ENCODE results near the gene SETDB2.

The SETDB2 gene

DNA sequence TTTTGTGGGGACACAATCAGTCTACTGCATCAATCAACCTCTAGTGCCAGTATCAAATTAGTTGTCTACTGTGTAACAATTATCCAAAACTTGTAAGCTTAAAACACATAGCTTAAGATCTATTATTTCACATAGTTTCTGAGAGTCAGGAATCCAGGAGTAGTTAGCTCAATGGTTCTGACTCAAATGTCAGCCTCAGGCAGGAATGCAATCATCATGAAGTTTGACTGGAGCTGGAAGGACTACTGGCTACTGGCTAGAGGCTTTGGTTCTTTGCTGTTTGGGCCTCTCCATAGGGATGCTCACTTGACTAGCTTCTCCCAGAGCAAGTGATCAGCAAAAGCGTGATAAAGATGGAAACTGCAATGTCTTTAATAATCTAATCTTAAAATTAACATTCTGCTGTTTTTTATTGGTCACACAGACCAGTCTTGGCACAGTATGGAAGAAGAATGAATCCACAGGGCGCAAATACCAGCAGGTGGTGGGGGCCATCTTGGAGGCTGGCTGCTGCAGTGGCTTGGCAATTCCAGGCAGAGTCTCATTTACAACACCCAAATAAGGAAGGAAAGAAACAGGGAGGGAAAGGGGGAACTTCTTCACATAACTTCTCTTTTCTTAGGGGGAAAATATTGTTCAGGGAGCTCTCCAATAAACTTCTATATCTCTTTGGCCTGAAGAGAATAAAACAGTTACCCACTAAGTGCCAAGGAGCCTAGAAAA, 15.9 kb upstream of the SETDB2 start:
- DNase-seq (ENCODE audit: insufficient read length, low spot score) (no peak), FAIRE-seq (no peak)

DNA sequence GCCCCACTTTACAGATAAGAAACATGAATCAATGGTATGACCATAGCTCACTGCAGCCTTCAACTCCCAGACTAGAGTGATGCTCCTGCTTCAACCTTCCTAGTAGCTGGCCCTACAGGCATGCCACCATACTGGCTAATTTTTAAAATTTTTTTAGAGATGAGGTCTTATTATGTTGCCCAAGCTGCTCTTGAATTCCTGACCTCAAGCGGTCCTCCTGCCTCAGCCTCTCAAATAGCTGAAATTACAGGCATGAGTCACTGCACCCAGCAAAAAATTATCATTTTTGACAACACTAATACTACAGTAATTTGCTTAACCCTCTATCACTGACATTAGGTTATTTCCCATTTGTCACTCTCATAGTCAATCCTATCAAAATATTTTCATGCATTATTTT, 15.0 kb upstream of the SETDB2 start:
- DNase-seq (ENCODE audit: insufficient read length, low spot score) (no peak), FAIRE-seq (no peak)

- DNase-seq (ENCODE audit: insufficient read length, low spot score) (no peak), FAIRE-seq (no peak)
Observed at GRCh38 chr13:49435992-49436391, 8.1 kb upstream of the SETDB2 start.

- no peak for DNase-seq (ENCODE audit: insufficient read length, low spot score)
- FAIRE-seq, result no peak
Observed at GRCh38 chr13:49436890-49437289, 7.2 kb upstream of the SETDB2 start.

GRCh38 chr13:49437705-49438104, 6.4 kb upstream of the SETDB2 start:
- no peak for FAIRE-seq
- DNase-seq (ENCODE audit: insufficient read length, low spot score), result no peak

DNA sequence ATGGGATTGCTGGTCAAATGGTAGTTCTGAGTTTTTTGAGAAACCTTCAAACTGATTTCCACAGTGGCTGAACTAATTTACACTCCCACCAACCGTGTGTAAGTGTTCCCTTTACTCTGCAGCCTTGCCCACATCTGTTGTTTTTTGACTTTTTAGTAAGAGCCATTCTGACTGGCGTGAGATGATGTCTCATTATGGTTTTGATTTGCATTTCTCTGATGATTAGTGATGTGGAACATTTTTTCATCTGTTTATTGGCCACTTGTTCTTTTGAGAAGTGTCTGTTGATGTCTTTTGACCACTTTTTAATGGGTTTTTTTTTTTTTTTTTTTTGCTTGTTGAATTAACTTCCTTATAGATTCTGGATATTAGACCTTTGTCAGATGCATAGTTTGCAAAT, 4.5 kb upstream of the SETDB2 start:
- DNase-seq (ENCODE audit: insufficient read length, low spot score) (no peak), FAIRE-seq (no peak)

DNA sequence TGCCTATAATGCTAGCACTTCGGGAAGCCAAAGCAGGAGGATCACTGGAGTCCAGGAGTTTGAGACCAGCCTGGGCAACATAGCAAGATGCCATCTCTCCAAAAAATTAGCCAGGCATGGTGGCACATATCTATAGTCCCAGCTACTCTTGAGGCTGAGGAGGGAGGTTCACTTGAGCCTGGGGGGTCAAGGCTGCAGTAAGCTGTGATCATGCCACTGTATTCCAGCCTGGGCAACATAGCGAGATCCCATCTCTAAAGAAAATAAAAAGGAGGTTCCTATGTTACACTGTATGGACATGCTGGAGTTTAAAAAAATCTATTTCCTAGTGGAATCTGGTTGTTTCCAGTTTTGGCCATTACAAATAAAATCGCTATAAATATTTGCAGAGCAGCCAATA, 2.8 kb upstream of the SETDB2 start:
- no peak for FAIRE-seq

DNA sequence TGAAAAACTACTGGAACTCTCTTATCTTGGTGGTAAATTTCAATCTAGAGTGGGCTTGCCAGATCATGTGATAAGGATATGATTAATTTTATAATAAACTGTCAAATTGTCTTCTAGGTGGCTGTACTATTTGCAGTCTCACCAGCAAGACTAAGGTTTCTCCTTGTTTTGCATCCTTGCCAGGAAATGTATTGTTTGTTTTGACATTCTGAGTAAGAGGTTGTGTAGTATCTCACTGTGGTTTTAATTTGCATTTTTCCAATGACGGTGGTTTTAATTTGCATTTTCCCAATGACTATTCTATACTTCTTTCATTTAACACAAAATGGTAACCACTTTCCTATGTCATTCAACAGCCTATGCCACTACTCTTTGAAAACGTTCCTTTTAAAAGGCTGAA, 2.2 kb upstream of the SETDB2 start:
- DNase-seq (ENCODE audit: insufficient read length, low spot score), result no peak
- peak; percentile 78 for FAIRE-seq

More for the DNA sequence above, 2.8 kb upstream of the SETDB2 start:
- DNase-seq (ENCODE audit: insufficient read length, low spot score), result no peak

- FAIRE-seq, result peak; percentile 79
- no peak for DNase-seq (ENCODE audit: insufficient read length, low spot score)
Observed at GRCh38 chr13:49443357-49443703, 744 bp upstream of the SETDB2 start.

DNA sequence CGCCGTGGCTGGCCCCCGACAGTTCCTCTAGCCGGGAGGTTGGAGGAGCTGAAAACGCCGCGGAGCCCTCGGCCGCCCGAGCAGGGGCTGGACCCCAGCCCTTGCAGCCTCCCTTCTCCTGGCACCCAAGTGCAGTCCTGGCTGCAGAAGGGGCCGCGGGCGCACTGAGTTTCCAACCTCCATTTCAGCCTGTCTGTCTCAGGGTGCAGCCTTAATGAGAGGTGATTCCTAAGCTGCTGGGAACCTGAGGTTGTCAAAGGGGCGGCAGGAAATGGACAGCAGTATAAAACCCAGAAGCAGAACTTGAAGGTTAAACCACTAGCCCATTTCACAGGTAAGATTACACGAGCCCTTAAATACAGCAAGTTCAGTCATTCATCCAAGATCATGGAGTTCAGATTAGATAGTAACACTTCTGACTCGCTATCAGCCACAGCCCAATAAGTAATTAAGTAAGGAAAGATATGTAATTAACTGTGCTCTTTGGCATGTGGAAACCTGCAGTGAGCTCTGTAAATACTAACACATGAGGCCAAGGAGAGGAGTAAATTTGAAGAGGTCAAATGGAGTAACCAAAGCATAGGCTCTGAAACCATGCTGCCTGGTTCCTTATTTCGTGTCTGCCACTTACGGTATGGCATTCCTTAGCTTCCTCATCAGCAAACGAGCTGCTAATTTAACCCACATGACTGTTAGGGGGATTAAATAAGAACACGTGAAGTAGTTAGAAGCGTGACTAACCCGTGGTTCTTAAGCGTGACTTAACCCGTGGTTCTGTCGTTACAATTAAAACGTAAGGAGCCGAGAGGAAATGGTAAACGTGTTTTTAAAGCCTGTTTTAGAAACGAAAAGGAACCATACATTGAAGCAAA, 686 bp downstream of the SETDB2 start:
- peak; percentile 90 for FAIRE-seq
- DNase-seq (ENCODE audit: insufficient read length, low spot score), result no peak

- DNase-seq (ENCODE audit: insufficient read length, low spot score), result no peak
Observed at GRCh38 chr13:49446473-49446872, 2.4 kb downstream of the SETDB2 start.

GRCh38 chr13:49448753-49449152, 4.7 kb downstream of the SETDB2 start:
- peak; percentile 73 for FAIRE-seq
- DNase-seq (ENCODE audit: insufficient read length, low spot score), result no peak

More at GRCh38 chr13:49446473-49446872, 2.4 kb downstream of the SETDB2 start:
- FAIRE-seq, result peak; percentile 86

- FAIRE-seq (peak; percentile 21), DNase-seq (ENCODE audit: insufficient read length, low spot score) (no peak)
Observed at GRCh38 chr13:49450105-49450819, 6.2 kb downstream of the SETDB2 start.

- no peak for DNase-seq (ENCODE audit: insufficient read length, low spot score)
- FAIRE-seq, result peak; percentile 55
Observed at GRCh38 chr13:49452725-49453457, 8.8 kb downstream of the SETDB2 start.

DNA sequence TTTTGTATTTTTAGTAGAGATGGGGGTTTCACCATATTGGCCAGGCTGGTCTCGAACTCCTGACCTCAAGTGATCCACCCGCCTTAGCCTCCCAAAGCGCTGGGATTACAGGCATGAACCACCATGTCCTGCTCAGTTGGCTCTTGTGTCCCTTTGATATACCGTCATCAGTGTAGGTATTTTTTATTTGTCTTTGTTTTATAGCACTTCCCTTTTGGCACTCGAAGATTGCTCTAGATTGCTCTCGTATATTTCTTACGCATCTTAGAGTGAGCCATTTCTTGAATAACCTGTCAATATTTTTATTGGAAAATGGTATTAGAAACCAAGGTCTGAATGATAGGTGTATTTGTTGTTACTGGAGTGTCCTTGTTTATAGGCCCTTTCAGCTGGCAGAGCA, 9.4 kb downstream of the SETDB2 start:
- FAIRE-seq, result no peak
- no peak for DNase-seq (ENCODE audit: insufficient read length, low spot score)

DNA sequence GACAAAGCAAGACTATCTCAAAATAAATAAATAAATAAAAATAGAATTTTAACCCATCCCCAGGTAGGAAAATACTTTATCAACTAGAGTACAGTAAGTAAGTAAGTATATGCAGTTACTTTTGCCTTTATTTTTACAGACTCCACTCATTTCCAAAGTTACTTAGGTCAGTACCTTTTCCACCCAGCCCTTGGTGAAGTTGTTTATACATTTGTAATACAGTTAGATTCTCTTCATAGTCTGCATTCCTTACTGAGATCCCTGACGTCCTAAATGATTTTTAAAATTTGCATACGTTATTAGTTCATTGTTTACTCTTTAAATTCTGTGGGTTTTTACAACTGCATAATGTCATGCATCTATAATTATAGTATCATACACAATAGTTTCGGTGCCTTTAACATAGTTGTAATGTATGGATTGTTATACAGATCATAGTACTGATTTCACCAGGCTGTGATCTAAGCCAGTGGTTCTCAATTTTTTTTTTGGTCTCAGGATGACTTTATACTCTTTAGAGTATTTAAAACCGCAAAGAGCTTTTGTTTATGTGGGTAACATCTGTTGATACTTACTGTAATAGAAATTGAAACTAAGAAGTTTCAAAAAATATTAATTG, 10.4 kb downstream of the SETDB2 start:
- FAIRE-seq, result peak; percentile 83
- no peak for DNase-seq (ENCODE audit: insufficient read length, low spot score)

DNA sequence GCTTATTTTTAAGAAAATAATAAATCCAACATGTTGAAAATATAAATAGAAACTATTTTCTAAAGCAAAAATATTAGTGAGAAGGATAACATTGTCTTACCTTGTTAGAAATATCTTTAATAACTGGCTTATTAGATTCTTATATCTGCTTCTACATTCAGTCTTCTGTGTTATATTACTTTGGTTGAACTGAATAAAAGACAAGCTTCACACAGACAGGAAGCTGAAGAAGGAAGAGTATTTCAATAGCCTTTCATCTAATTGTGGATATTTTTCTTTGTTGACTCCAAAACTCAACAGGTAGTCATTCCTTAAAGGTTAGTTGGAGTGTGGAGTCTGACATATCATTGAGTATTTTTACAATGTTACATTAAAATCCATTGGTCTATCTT, 10.9 kb downstream of the SETDB2 start:
- DNase-seq (ENCODE audit: insufficient read length, low spot score) (no peak), FAIRE-seq (peak; percentile 73)

DNA sequence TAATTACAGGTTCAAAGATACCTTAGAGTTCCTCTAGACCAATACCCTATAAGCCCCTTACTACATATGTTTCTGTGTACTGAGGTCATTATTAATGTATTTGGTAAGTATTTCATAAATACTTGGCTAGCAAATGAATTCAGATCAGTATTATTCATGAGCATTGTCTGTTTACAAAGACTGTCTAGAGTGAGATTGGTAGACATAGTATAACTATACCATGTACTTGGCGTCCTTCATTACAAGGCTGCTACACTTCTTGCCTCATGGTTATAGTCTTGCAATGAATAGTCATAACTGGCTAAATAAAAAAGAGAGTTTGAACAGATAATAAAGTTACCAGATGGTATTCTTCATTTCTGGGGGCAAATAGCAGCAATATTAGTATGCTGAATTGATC, 12.1 kb downstream of the SETDB2 start:
- no peak for DNase-seq (ENCODE audit: insufficient read length, low spot score)
- FAIRE-seq, result no peak

DNA sequence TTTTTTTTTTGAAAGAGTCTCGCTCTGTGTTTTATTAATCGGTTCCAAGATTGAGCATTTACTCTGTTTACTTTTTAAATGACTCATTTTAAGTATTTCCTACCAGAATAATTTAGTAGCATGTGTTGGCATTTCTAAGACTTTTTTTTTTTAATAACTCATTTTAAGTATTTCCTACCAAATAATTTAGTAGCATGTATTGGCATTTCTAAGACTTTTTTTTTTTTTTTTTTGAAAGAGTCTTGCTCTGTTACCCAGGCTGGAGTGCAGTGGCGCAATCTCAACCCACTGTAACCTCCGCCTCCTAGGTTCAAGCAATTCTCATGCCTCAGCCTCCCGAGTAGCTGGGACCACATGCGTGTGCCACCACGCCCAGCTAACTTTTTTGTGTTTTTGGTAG, 13.1 kb downstream of the SETDB2 start:
- FAIRE-seq (no peak), DNase-seq (ENCODE audit: insufficient read length, low spot score) (no peak)

DNA sequence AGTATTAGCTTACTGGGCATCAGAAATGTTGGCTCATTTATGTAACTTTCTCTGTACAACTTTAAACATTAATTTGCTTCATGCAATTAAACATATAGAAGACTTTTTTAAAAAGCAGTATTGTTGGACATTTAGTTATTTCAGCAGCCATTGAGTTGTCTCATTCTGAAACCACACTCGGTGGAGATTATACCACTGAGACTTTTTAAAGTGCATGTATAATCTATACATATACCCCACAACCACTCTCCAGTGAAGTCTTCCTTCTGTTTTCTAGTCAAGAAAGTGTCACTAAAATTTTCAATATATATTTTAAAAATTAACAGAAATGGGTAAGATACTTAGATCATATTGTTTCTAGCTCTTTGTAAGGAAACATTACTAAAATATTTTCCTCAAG, 15.5 kb downstream of the SETDB2 start:
- FAIRE-seq (peak; percentile 88), DNase-seq (ENCODE audit: insufficient read length, low spot score) (no peak)

Measured in GM19239 (cell line).